ENCODE measurements around the gene SERHL2. TPM values are rescaled to one million over a fixed set of nuclear protein-coding genes. Genes with fewer than 3 reads are reported as not detected.
"Not testable (repeated sequence)": the region's sequence is repeated elsewhere in the genome, so short reads cannot be mapped to it uniquely, and the experiment has no call there.

The SERHL2 gene
- polyA plus RNA-seq, 1 donor (not counting 4 experiments of a cell fraction or from before 2014, with no cell fraction given): 2.5 TPM

GRCh38 chr22:42536166-42536565 is 17.6 kb upstream of the SERHL2 start:
- H3K27ac ChIP-seq (ENCODE audit: control insufficient read depth, insufficient read depth, low read length): no peak overlapping the region
- H4K20me1 ChIP-seq (ENCODE audit: control insufficient read depth, extremely low read depth, insufficient read depth, low read length): no peaks in the 10 kb centered on the region
- FAIRE-seq: no peak
- no peaks in the 10 kb centered on the region for H3K9me1 ChIP-seq (ENCODE audit: control insufficient read depth, extremely low read depth, insufficient read depth, low read length)
- TF ChIP-seq EZH2 (IDR thresholded peaks at IDR 0.05; ENCODE audit: low read length) (no peak), CTCF (optimal IDR thresholded peaks at IDR 0.05 in 1 of 3, IDR thresholded peaks at IDR 0.05 in 1 of 3, conservative IDR thresholded peaks at IDR 0.05 in 1 of 3; ENCODE audit: extremely low read depth in 1 of 3, insufficient read depth in 2 of 3, low read length in 3 of 3) (no peak)
- dilution Hi-C loops (cut with MboI; ENCODE audit: extremely low pct_ligation_motif_present, low sequenced_read_pairs): no loop called here
- DNase-seq (ENCODE audit: low read depth, low spot score): no peak
- H3K9me3 ChIP-seq (ENCODE audit: control insufficient read depth, low read depth, low read length): no peaks in the 10 kb centered on the region
- no peak overlapping the region for H3K4me2 ChIP-seq (ENCODE audit: control insufficient read depth, extremely low read depth, insufficient read depth, low read depth, low read length)
- no peak overlapping the region for H2AFZ ChIP-seq (ENCODE audit: control insufficient read depth, low read length)
- H3K4me1 ChIP-seq (ENCODE audit: control insufficient read depth, extremely low read depth, insufficient read depth, low read length): peaks cover 11% of the 10 kb centered on the region
- H3K9ac ChIP-seq (ENCODE audit: control insufficient read depth, extremely low read depth, insufficient read depth, low read length): no peak overlapping the region
- H3K36me3 ChIP-seq (ENCODE audit: control insufficient read depth in 2 of 2, extremely low read depth in 1 of 2, insufficient read depth in 2 of 2, low read length in 2 of 2): no peaks in the 10 kb centered on the region
- H3K4me3 ChIP-seq (ENCODE audit: control insufficient read depth in 2 of 3, extremely low read depth in 1 of 3, insufficient read depth in 2 of 3, low read depth in 1 of 3, low read length in 3 of 3): no peak overlapping the region
- no peaks in the 10 kb centered on the region for H3K79me2 ChIP-seq (ENCODE audit: control insufficient read depth, insufficient read depth, low read length)
- no peaks in the 10 kb centered on the region for H3K27me3 ChIP-seq (ENCODE audit: control insufficient read depth, extremely low read depth, insufficient read depth, low read length)

GRCh38 chr22:42536634-42537033 is 17.1 kb upstream of the SERHL2 start:
- H2AFZ ChIP-seq (ENCODE audit: control insufficient read depth, low read length); H3K79me2 ChIP-seq (ENCODE audit: control insufficient read depth, insufficient read depth, low read length); H3K4me3 ChIP-seq (ENCODE audit: control insufficient read depth in 2 of 3, extremely low read depth in 1 of 3, insufficient read depth in 2 of 3, low read depth in 1 of 3, low read length in 3 of 3); H3K9me3 ChIP-seq (ENCODE audit: control insufficient read depth, low read depth, low read length); dilution Hi-C loops (cut with MboI; ENCODE audit: extremely low pct_ligation_motif_present, low sequenced_read_pairs); H3K36me3 ChIP-seq (ENCODE audit: control insufficient read depth in 2 of 2, extremely low read depth in 1 of 2, insufficient read depth in 2 of 2, low read length in 2 of 2); DNase-seq (ENCODE audit: low read depth, low spot score); H3K9me1 ChIP-seq (ENCODE audit: control insufficient read depth, extremely low read depth, insufficient read depth, low read length); H3K4me2 ChIP-seq (ENCODE audit: control insufficient read depth, extremely low read depth, insufficient read depth, low read depth, low read length); H3K27me3 ChIP-seq (ENCODE audit: control insufficient read depth, extremely low read depth, insufficient read depth, low read length); H4K20me1 ChIP-seq (ENCODE audit: control insufficient read depth, extremely low read depth, insufficient read depth, low read length); H3K9ac ChIP-seq (ENCODE audit: control insufficient read depth, extremely low read depth, insufficient read depth, low read length); FAIRE-seq; H3K27ac ChIP-seq (ENCODE audit: control insufficient read depth, insufficient read depth, low read length): not testable (repeated sequence)
- peaks cover 11% of the 10 kb centered on the region for H3K4me1 ChIP-seq (ENCODE audit: control insufficient read depth, extremely low read depth, insufficient read depth, low read length)

- H4K20me1 ChIP-seq (ENCODE audit: control insufficient read depth, extremely low read depth, insufficient read depth, low read length); H3K36me3 ChIP-seq (ENCODE audit: control insufficient read depth in 2 of 2, extremely low read depth in 1 of 2, insufficient read depth in 2 of 2, low read length in 2 of 2); H3K9me3 ChIP-seq (ENCODE audit: control insufficient read depth, low read depth, low read length); H3K27me3 ChIP-seq (ENCODE audit: control insufficient read depth, extremely low read depth, insufficient read depth, low read length); DNase-seq (ENCODE audit: low read depth, low spot score); FAIRE-seq; H3K4me2 ChIP-seq (ENCODE audit: control insufficient read depth, extremely low read depth, insufficient read depth, low read depth, low read length); dilution Hi-C loops (cut with MboI; ENCODE audit: extremely low pct_ligation_motif_present, low sequenced_read_pairs); H3K4me3 ChIP-seq (ENCODE audit: control insufficient read depth in 2 of 3, extremely low read depth in 1 of 3, insufficient read depth in 2 of 3, low read depth in 1 of 3, low read length in 3 of 3); H3K27ac ChIP-seq (ENCODE audit: control insufficient read depth, insufficient read depth, low read length); H3K9me1 ChIP-seq (ENCODE audit: control insufficient read depth, extremely low read depth, insufficient read depth, low read length); H3K79me2 ChIP-seq (ENCODE audit: control insufficient read depth, insufficient read depth, low read length); H3K9ac ChIP-seq (ENCODE audit: control insufficient read depth, extremely low read depth, insufficient read depth, low read length): not testable (repeated sequence)
- Histone ChIP-seq H2AFZ (ENCODE audit: control insufficient read depth, low read length) (peak overlapping the region; percentile 9), H3K4me1 (ENCODE audit: control insufficient read depth, extremely low read depth, insufficient read depth, low read length) (peaks cover 11% of the 10 kb centered on the region)
Measured at GRCh38 chr22:42537199-42537831, 16.4 kb upstream of the SERHL2 start.

- H3K9me3 ChIP-seq (ENCODE audit: control insufficient read depth, low read depth, low read length); H3K4me2 ChIP-seq (ENCODE audit: control insufficient read depth, extremely low read depth, insufficient read depth, low read depth, low read length): not testable (repeated sequence)
- H2AFZ ChIP-seq (ENCODE audit: control insufficient read depth, low read length): peak overlapping the region; percentile 30
Measured at GRCh38 chr22:42539236-42539771, 14.5 kb upstream of the SERHL2 start.

More at GRCh38 chr22:42539236-42539771, 14.5 kb upstream of the SERHL2 start:
- H3K36me3 ChIP-seq (ENCODE audit: control insufficient read depth in 2 of 2, extremely low read depth in 1 of 2, insufficient read depth in 2 of 2, low read length in 2 of 2); H3K79me2 ChIP-seq (ENCODE audit: control insufficient read depth, insufficient read depth, low read length); H3K27me3 ChIP-seq (ENCODE audit: control insufficient read depth, extremely low read depth, insufficient read depth, low read length); H3K4me3 ChIP-seq (ENCODE audit: control insufficient read depth in 2 of 3, extremely low read depth in 1 of 3, insufficient read depth in 2 of 3, low read depth in 1 of 3, low read length in 3 of 3); H3K9ac ChIP-seq (ENCODE audit: control insufficient read depth, extremely low read depth, insufficient read depth, low read length); H3K4me1 ChIP-seq (ENCODE audit: control insufficient read depth, extremely low read depth, insufficient read depth, low read length); dilution Hi-C loops (cut with MboI; ENCODE audit: extremely low pct_ligation_motif_present, low sequenced_read_pairs); DNase-seq (ENCODE audit: low read depth, low spot score); H4K20me1 ChIP-seq (ENCODE audit: control insufficient read depth, extremely low read depth, insufficient read depth, low read length); H3K27ac ChIP-seq (ENCODE audit: control insufficient read depth, insufficient read depth, low read length); H3K9me1 ChIP-seq (ENCODE audit: control insufficient read depth, extremely low read depth, insufficient read depth, low read length): not testable (repeated sequence)
- FAIRE-seq: peak; percentile 29

Data from keratinocyte (primary cell).